GM19238 (cell line): Measurements from ENCODE around the gene MAP4K2.
A peak's percentile ranks its signal among the peaks of the same experiment; 100 is the strongest.
"Not testable (repeated sequence)": the region's sequence is repeated elsewhere in the genome, so short reads cannot be mapped to it uniquely, and the experiment has no call there.

Experiments used
- DNase-seq: peaks from one replicate; pipeline ENCODE4 v3.0.0; 2011; ENCODE audit warnings: low spot score; ENCODE audit not compliant: insufficient read length

MAP4K2 gene

DNA sequence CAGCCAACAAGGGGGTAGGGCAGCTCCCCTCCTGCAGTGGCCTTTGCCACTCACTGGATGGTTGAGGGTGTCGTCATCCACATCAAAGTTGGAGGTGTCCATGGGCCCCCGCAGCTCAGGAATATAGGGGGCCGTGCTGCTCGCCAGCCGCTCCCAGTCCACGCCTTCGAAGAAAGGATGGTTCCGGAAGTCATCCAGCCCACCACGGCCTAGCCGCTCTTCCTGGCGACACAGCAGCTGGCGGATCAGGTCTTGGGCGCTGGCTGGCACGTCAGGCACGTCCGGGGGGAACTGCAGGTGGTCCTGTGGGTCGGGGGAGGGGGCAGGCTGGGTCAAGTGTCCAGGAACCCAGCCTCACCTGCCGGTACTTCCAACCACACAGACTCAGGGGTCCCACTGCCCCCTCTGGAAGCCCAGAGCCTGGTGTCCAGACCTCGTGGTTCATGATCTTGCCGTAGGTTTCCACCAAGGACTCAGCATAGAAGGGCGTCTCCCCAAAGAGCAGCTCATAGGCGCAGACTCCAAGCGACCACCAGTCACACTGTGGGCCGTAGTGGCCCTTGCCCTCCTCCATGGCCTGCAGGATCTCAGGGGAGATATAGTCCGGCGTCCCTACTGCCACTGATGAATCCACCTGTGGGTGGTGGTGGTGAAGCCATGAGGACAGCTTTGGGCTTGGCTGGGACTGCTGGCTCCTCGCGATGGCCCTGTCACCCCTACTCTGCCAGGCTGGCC, 35.8 kb upstream of the MAP4K2 start:
- no peak for DNase-seq

- DNase-seq = no peak
Observed at GRCh38 chr11:64837887-64838351, 34.9 kb upstream of the MAP4K2 start.

DNA sequence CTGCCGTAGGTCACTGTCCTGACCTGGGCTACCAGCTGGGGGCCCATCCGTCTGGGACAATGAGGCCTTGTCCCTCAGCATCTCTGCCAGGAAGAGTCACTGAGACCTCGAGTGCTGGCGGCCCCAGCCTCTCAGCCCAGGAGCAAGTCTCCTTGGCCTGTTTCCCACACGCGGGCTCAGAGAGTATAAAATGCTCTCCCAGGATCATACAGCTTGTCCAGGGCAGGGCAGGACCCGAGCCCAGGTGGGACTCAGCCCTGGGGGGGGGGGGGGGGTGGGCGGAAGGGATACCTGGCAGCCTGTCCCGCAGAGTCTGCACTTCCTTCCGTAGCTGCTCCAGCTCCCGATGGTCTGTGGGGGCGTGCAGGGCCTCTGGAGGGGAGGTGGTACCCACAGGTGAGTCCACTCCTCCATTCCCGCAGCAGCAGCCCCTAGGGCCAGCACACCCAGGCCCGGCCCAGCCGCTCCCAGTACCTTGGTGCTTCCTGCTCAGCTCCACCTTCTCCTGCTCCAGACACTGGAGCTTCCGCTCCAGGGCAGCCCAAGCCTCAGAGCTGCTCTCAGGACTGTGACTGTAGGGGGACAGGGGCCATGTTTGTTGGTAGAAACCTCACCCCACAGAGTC, 33.5 kb upstream of the MAP4K2 start:
- no peak for DNase-seq

GRCh38 chr11:64835616-64836447, 32.8 kb upstream of the MAP4K2 start:
- DNase-seq = no peak

- DNase-seq = no peak
Observed at GRCh38 chr11:64834723-64835615, 32.0 kb upstream of the MAP4K2 start.

- no peak for DNase-seq
Observed at GRCh38 chr11:64834031-64834722, 31.2 kb upstream of the MAP4K2 start.

DNA sequence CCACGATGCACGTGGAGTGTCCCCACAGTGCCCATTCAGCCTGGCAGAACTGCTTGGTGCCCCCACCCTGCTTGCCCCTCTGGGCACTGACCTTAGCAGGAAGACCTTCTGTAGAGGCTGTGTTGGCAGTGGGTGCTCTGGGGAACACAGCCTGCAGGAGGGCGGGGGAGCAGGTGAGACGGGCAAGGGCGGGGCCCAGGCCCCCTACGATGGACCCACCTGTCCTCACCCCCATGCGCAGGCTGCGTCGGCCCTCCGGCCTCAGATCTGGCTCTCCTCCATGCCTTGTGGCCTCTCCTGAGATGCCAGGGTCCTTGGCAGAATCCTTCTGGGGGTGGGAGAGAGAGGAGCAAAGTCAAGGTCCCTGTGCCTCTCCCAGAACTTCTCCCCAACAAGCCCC, 30.5 kb upstream of the MAP4K2 start:
- no peak for DNase-seq

- no peak for DNase-seq
Observed at GRCh38 chr11:64833198-64833502, 30.1 kb upstream of the MAP4K2 start.

DNA sequence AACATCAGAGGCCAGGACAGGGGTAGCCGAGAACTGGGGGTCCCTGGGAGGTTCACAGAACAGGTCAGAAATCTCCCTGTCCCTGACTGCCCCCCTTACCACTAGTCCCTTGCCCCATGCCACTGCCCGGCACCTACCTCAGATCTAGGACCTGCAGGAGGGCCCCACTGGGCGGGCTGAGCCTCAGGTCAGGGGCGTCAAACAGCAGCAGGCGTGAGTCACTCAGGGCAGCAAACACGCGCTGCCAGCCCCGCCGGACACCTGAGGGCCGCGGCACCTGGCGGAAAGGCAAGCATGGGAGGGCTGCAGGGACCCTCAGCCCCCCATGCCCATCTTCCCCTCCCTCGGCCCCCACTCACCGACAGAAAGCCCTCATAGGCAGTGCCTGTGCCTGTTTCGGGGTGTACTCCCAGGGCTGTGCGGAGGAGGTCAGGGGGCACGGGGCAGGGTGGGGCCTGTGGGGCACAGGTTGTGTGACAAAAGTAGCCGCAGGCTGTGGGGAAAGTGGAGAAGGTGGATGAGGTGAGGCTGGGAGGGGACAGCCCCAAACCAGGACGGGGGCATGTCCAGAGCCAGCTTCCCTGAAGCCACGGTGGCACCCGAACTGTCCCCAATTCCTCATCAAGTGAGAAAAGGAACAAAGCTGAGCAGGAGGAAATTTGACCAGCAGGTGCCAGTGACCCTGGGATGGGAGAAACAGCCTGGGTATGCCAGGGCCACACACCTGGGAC, 29.6 kb upstream of the MAP4K2 start:
- no peak for DNase-seq

DNA sequence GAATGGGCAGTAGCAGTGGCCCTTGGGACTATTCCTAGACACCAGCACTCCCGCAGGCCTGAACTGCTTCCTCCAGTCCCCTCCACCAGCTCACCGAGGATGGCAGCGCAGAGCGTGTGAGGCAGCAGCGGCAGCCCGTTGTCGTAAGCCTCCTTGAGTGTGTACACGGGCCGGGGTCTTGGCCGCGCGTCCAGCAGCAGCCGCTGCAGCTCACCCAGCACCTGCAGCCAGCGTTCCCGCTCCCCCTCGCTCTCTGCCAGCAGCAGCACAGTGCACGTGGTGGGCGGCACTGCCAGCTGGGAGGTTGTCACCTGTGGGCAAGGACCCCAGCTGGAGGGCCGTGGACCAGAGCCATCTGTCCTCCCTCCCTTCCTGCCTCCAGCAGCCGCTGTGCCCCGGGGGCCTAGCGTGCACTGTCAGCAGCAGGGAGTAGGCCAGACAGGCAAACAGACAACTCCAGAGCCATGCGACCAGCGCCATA, 28.4 kb upstream of the MAP4K2 start:
- no peak for DNase-seq

DNA sequence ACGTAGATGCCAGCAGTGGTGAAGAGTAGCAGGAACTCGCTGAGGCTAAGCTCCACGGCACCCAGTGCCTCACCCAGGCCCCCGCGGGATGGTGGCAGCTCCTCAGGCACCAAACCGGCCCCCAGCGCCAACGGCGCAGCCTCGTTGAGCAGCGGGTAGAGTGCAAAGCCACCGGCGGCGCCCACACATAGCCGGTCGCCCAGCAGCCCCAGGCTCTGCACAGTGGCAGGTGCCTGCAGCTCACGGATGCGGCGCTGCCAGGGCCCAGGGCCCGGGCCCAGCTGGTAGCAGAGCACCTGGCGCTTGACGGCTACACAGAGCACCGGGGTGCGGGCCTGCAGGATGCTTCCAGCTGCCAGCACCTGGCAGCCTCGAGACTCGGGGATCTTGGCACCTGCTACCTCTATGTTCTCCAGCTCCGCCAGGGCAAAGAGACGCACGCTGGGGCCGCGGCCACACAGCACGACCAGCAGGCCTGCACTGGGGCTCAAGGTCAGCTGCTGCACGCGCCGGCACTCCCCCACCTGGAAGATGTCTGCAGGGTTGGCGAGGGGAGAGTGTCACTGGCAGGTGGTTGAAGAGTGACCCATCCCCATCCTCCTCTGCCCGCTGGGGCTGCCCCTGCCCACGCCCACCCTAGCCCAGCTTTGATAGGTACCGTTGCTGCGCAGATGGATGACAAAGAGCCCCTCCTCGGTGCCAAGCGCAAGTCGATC, 26.7 kb upstream of the MAP4K2 start:
- DNase-seq = no peak

- no peak for DNase-seq
Observed at GRCh38 chr11:64827451-64827839, 24.4 kb upstream of the MAP4K2 start.

- no peak for DNase-seq
Observed at GRCh38 chr11:64826578-64827450, 23.8 kb upstream of the MAP4K2 start.

DNA sequence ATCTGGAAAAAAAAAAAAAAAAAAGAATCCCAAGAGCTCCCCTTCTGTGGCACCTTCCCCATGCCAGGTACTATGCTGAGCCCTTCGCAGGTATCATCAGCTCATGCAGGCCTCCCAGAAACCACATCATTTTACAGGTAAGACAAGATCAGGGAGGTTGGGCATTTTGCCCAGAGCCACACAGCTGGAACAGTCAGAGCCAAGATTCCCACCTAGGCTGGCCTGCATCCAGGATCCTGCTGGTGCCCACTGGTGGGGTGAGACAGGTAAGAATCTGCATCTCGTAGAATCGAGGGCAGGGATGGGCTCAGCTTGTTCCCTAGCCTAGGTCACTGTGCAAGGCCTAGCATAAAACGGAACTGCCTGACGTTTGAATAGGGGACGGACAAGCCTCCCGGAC, 23.0 kb upstream of the MAP4K2 start:
- no peak for DNase-seq

DNA sequence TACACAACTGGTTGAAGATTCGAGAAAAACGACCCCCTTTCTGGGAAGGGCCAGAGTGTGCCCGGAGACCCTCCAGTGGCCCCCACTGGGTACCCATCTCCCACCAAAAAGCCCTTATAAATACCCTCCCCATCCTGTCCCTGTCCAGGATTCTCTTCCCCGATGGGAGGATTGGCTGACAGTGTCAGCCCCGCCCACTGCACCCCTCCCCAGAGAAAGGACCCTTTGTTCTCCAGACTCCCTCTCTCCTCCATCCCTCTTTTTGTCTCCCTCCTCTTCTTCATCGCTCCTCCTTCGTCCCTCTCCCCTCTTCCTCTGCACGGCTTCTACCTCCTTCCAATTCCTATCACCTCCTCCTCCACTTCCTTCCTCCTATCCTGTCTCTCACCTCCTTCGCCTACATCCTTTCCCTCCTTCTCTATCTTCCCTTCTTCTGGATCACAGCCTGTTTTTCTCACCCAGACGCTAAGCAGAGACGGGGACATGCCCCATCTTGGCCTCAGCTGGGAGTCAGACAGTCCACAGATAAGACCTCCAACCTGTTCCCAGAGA, 20.6 kb upstream of the MAP4K2 start:
- no peak for DNase-seq

- DNase-seq = no peak
Observed at GRCh38 chr11:64817476-64817875, 14.5 kb upstream of the MAP4K2 start.

- DNase-seq = not testable (repeated sequence)
Observed at GRCh38 chr11:64815433-64815832, 12.4 kb upstream of the MAP4K2 start.

DNA sequence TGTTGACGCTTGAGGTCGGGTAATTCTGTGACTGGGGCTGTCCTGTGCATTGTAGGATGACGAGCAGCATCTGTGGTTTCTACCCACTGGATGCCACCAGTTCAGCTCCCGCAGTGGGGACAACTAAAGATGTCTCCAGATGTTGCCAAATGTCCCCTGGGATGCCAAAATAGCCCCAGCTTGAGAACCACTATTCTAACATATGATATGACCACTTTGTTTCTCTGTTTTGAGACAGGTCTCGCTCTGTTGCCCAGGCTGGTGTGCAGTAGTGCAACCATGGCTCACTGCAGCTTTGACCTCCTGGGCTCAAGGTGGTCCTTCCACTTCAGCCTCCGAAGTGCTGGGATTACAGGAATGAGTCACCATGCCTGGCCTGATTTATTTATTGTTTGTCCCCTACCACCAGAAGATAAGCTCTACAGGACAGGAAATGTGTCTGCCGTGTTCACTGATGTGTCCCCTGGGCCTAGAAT, 11.7 kb upstream of the MAP4K2 start:
- peak; percentile 43 for DNase-seq
